COR-L47 (cell line): ENCODE data around the gene ZNF862.
A peak's percentile ranks its signal among the peaks of the same experiment; 100 is the strongest.

Source experiments
- DNase-seq: peaks from one replicate; lab custom pipeline; 2025; lab: John Stamatoyannopoulos, UW

ZNF862 gene

DNA sequence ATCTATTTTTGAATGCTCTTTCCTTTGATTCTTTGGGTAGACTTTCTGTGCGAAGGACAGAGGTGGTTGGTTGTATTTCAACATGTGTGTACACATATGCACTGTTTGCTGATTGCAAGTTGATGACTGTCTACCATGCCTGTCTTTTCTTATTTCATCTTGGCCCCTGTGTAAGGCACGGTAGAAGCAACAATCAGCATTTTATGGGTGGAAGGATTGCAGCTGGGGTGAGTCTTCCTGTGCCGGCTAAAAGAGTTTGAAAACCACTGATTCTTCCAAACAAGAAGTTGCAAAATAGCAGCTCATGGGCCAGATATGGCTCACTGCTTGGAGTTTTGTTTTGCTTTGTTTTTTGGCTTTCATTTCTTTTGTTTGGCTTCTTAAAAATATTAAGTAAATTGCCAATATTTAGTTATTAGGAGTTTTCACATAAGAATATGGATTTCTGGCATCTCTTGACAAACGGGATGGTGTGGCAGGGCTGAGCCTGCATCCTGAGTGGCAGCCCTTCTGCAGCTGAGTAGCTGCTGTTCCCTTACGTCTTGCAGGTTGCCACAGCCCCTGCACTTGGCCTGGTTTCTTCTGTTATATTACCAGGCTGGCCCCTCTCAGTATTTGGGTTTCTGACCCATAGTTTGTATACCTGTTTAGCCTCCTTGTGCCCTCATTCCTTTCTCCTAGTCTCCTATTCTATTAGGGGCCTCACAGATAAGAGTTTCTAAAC lies 7.2 kb downstream of the ZNF862 start:
- DNase-seq, result no peak

- no peak for DNase-seq
These were observed 7.8 kb downstream of the ZNF862 start for GRCh38 chr7:149846021-149846420.

DNA sequence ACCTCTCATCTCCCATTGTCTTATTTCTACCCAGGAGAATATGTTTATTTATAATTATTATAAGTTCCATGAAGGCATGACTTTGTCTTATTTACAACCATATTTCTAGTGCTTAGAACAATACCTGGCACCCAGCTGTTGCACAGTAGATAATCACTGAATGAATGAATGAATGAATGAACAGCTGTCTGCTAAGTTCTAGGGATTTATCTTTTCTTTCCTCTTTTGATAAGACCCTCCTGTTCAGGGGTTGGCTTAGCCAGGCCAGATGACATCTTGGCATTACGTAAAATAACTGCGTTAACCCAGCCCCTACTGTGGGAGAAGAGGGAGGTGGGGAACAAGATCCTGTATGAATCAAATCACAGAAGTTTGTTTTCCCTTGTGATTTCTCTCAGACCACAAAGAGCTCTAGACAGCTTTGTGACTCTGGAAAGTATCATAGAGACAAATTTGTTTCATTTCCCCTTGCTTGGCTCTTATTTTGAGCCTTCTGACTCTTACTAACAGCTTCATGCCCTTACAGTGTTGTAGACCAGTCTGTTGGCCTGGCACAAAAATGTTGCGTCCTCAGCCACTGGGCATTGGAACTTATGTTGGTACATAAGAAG lies 8.4 kb downstream of the ZNF862 start:
- no peak for DNase-seq

DNA sequence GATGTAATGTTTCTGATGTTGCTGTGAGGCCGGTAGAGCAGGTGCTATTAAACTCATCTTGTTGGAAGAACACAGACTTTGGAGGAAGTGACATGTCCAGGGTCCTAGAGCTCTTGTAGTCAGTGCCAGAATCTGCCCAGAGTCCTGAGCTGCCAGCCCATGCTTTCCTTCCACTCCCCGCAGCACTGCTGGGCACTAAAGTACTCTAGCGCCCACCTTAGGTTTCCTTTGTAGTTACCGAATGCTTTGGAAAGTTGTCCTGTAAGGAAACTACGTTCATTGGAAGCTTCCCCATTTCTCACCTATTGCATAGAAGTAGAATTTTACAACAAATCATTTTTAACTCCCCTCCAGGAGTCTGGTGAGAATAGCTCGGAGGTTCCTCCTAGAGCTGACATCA lies 11.0 kb downstream of the ZNF862 start:
- DNase-seq, result no peak

DNA sequence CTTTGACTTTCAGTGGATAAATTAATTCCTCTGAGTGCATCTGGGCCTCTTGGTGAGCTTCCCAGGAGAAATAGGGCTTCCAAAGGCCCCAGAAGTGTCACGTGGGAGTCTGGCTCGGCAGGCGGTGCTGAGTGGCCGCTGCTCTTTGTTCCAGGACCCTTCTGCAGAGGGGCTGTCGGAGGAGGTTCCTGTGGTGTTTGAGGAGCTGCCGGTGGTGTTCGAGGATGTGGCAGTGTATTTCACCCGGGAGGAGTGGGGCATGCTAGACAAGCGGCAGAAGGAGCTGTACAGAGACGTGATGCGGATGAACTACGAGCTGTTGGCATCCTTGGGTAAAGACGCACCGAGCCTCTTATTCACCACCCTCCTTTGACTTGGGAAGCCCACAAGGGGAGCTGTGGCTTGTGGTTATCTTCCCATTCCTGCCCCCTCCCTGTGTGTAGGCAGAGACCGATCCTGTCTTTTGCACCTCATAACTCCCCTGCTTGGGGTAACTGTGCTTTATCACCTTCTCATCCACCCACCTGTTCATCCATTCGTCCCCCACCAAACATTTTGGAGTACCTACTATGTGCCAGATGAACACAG lies 11.9 kb downstream of the ZNF862 start:
- DNase-seq, result no peak

DNA sequence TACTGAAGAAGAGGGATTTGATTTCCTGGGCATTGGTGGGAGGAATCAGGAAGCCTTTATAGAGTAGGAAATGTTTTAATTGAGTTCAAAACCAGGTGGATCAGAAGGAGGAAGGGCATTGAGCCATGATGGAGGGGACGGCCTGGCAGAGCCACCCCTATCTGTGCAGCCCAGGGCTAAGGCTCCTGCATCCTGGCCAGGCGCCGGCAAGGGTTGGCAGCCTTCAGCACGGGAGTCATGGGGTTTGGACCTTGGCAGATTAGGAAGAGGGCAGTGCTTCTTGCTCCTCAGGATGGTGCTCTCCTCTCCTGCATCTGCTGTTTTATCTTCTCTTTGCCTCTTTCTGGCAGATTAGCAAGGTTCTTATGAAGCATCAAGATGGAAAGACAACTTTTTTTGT lies 12.5 kb downstream of the ZNF862 start:
- no peak for DNase-seq

DNA sequence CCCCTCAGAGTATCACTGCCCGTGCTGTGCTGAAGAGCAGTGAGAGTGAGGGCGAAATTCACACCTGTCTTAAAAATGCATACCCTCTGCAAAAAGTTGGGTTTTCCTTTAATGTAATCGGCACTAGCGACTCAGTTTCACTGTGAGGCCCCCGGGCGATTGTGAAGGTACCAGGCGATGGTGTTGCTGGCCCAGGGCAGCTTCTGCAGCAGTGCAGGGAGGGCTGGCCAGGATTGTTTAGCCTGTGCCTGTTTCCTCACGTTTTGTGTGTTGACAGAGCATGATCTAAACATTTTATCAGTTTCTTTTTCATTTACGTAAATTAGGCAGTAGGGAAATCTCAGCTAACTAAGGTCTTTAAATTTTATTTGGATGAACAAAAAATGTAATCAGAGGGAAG lies 13.3 kb downstream of the ZNF862 start:
- DNase-seq, result no peak

DNA sequence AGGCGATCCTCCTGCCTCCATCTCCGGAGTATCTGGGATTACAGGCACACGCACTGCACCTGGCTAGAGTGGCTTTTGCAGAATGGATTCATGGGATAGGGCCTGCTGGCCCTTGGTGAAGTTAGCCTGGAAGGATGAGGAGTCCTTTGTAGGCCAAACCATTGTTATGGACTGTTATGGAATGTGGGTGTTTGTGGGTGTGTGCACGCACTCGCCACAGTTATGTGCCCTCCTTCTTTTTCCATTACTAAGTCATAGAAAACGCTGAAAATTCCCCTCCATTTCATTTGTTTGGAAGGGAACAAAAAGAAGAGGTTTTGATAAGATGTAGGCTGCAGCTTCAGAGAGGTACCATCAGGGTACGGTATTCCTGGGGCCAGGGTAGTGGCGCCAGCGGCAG lies 15.0 kb downstream of the ZNF862 start:
- DNase-seq, result no peak

- peak; percentile 95 for DNase-seq
These were observed 16.6 kb downstream of the ZNF862 start for GRCh38 chr7:149854611-149855360.

GRCh38 chr7:149855361-149856305 lies 17.5 kb downstream of the ZNF862 start:
- peak; percentile 41 for DNase-seq

- no peak for DNase-seq
These were observed 18.4 kb downstream of the ZNF862 start for GRCh38 chr7:149856583-149856982.

- DNase-seq, result no peak
These were observed 21.2 kb downstream of the ZNF862 start for GRCh38 chr7:149859369-149859768.

DNA sequence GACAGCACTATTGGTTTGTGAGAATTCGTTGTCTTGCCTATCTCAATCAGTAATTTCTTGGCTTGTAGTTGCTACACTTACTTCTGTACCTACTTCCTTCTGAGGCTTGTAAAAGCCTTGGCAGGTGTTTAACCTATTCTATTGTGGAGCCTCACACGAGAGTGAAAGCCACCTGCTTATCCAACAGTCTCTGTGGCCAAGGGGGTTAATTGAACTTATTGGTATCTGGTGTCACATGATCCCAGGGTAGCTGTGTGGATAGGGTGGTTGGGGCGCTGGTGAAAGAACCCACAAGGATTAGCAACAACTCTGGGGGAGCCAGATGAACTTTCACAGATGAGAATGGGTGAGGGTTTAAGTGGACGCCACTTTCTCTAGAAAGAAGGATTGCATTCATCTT lies 21.7 kb downstream of the ZNF862 start:
- no peak for DNase-seq

DNA sequence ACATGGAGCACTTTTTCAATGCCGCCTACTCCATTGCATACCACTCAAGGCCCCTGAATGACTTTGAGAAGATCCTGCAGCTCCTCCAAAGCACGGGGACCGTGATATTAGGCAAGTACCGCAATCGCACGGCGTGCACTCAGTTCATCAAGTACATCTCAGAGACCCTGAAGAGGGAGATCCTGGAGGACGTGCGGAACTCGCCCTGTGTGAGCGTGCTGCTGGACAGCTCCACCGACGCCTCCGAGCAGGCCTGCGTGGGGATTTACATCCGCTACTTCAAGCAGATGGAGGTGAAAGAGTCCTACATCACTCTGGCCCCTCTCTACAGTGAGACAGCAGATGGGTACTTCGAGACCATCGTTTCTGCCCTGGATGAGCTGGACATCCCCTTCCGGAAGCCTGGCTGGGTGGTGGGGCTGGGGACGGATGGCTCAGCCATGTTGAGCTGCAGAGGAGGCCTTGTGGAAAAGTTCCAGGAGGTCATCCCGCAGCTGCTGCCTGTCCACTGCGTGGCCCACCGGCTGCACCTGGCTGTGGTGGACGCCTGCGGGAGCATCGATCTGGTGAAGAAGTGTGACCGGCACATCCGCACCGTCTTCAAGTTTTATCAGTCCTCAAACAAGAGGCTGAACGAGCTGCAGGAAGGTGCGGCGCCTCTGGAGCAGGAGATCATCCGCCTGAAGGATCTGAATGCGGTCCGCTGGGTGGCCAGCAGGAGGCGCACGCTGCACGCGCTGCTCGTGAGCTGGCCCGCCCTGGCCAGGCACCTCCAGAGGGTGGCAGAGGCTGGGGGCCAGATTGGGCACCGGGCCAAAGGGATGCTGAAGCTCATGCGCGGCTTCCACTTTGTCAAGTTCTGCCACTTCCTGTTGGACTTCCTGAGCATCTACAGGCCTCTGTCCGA lies 22.9 kb downstream of the ZNF862 start:
- no peak for DNase-seq

DNA sequence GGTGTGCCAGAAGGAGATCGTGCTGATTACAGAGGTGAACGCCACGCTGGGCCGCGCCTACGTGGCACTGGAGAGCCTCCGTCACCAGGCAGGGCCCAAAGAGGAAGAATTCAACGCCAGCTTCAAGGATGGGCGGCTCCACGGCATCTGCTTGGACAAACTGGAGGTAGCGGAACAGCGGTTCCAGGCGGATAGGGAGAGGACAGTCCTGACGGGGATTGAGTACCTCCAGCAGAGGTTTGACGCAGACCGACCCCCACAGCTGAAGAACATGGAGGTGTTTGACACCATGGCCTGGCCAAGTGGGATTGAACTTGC lies 23.5 kb downstream of the ZNF862 start:
- DNase-seq, result no peak

- DNase-seq, result no peak
These were observed 24.0 kb downstream of the ZNF862 start for GRCh38 chr7:149862156-149862555.

GRCh38 chr7:149863500-149863899 lies 25.3 kb downstream of the ZNF862 start:
- no peak for DNase-seq

DNA sequence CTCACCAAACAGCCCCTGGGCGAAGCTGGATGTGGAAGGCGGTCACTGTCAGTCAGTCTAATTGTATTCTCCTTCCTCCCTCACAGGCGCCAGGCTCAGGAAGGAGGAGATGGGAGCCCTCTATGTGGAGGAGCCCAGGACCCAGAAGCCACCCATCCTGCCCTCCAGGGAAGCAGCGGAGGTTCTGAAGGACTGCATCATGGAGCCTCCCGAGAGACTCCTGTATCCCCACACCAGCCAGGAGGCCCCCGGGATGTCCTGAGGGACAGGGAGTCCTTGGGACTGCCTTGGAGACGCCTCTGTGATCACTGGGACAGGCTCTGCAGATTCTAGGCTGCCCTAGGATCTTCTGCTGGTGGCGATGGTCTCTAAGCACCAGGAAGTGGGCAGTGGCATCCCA lies 25.8 kb downstream of the ZNF862 start:
- no peak for DNase-seq

GRCh38 chr7:149864751-149865150 lies 26.6 kb downstream of the ZNF862 start:
- DNase-seq, result no peak

GRCh38 chr7:149865437-149865836 lies 27.3 kb downstream of the ZNF862 start:
- DNase-seq, result no peak
